ENCODE results near the gene LEP.
"Not testable (repeated sequence)": the region's sequence is repeated elsewhere in the genome, so short reads cannot be mapped to it uniquely, and the experiment has no call there.

LEP gene

GRCh38 chr7:128211626-128212025, 29.5 kb upstream of the LEP start:
- DNase-seq, result no peak

DNA sequence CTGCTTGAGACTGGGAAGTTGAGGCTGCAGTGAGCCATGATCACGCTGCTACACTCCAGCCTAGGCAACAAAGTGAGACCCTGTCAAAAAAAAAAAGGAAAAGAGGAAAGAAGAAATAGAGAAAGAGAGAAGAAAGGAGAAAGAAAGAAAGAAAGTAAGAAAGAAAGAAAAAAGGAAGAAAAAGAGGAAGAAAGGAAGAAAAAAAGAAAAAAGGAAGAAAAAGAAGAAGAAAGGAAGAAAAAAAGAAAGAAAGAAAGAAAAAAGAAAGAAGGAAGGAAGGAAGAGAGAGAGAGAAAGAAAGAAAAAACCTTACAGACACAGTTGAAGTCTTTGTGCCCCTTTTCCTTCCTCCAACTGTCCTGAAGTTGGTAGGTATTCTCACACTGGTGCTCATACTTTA, 26.6 kb upstream of the LEP start:
- DNase-seq, result no peak

DNA sequence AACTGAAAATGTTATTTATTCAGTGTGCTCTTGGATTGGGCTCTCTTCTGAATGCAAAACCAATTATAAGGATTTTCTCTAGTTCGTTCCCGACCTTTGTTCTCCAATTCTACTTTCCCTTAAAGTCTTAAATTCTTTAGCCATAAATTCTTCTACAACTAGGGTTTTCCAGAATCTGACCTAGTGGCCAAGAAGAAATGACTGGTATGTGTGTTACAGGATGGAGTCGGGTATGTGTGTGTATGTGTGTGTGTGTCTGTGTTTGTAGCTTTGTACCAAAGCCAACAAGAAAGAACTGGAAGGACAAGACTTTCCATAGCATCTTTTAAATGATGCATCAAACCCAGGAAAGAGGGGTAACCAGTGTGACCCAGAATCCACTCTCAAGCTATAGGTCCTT, 25.8 kb upstream of the LEP start:
- peak; percentile 20 for DNase-seq

DNA sequence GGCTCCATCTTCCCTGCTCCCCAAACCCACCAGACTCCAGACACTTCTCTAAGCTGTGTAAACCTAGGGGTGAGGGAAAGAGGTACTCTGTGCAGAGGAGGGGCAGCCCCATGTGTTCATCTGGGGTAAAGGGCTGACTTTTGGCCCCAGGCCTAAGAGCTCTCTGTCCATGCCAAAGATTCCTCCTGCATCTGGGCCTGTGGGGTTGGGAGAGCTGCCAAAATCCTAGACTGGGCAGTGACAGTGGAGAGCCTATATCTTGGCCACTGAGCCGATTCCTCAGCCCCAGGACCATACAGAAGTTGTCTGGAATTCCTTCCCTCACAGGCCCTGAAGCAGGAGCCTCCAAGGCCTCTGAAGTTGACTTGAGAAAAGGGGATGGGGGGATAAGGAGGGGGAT, 25.3 kb upstream of the LEP start:
- DNase-seq, result no peak

GRCh38 chr7:128217030-128217805, 23.9 kb upstream of the LEP start:
- DNase-seq, result no peak

- DNase-seq, result no peak
These were observed 23.0 kb upstream of the LEP start for GRCh38 chr7:128217967-128218652.

GRCh38 chr7:128219636-128220035, 21.4 kb upstream of the LEP start:
- no peak for DNase-seq

GRCh38 chr7:128221929-128222403, 19.1 kb upstream of the LEP start:
- no peak for DNase-seq

DNA sequence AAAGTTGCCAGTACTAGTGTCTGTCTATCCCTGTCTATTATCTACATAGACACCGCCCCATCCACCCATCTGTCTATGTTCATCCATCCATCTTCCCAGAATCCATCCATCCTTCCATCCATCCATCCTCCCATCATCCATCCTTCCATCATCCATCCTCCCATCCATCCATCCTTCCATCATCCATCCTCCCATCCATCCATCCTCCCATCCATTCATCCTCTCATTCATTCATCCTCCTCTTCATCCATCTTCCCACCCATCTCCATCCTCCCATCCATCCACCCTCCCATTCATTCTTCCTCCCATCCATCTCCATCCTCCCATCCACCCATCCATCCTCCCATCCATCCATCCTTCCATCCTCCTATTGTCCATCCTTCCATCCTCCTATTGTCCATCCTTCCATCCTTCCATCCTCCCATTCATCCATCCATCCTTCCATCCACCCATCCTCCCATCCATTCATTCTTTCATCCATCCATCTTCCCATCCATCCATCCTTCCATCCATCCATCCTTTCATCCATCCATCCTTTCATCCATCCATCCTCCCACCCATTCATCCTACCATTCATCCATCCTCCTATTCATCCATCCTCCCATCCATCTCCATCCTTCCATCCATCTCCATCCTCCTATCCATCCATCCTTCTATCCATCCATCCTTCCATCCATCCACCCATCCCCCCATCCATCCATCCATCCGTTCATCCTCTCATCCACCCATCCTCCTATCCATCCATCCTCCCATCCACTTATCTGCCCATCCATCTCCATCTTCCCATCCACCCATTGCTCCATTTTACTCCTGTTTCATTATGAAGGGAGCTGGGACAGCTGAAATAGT, 14.7 kb upstream of the LEP start:
- no peak for DNase-seq

- DNase-seq, result no peak
These were observed 13.8 kb upstream of the LEP start for GRCh38 chr7:128227271-128227670.

GRCh38 chr7:128231021-128231420, 10.1 kb upstream of the LEP start:
- DNase-seq, result no peak

GRCh38 chr7:128231677-128232076, 9.4 kb upstream of the LEP start:
- DNase-seq, result no peak

DNA sequence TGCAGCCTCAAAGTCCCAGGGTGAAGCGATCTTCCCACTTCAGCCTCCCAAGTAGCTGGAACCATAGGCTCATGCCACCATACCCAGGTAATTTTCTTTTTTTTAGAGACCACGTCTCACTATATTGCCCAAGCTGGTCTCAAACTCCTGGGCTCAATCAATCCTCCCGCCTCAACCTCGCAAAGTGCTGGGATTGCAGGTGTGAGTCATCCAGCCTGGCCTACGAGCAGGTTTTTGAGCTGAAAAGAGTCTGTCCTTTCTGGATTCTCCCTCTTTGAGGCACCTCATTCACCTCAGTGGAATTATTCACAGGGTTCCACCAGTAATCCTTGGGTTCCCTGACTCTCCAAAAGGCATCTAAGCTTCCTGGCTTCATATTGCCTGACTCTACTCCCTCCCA, 7.6 kb upstream of the LEP start:
- DNase-seq, result no peak

- DNase-seq, result no peak
These were observed 6.5 kb upstream of the LEP start for GRCh38 chr7:128234476-128235026.

DNA sequence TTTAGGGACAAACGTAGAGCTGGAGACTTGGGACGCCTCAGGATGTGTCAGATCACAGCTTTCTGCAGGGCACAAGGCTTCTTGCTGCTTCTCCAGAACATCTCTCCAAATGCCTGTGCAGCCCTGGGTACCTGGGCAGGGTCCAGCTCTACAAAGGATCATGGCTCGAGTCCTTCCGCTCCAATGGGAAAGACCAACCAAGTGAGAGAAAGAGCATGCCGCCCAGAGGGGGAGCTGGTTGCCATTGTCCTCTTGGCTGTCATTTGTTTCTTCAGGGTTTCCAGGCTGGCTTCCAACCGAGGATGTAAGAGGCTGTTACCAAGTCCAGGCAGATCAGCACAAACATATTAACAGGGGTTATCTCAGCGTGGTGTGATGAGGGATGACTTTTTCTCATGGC, 5.6 kb upstream of the LEP start:
- no peak for DNase-seq

GRCh38 chr7:128236924-128237586, 4.0 kb upstream of the LEP start:
- no peak for DNase-seq

GRCh38 chr7:128239146-128239545, 1.9 kb upstream of the LEP start:
- not testable (repeated sequence) for DNase-seq

GRCh38 chr7:128242661-128243060, 1.6 kb downstream of the LEP start:
- DNase-seq, result no peak

- DNase-seq, result no peak
These were observed 2.2 kb downstream of the LEP start for GRCh38 chr7:128243273-128243672.

GRCh38 chr7:128244861-128245260, 3.8 kb downstream of the LEP start:
- DNase-seq, result no peak

DNA sequence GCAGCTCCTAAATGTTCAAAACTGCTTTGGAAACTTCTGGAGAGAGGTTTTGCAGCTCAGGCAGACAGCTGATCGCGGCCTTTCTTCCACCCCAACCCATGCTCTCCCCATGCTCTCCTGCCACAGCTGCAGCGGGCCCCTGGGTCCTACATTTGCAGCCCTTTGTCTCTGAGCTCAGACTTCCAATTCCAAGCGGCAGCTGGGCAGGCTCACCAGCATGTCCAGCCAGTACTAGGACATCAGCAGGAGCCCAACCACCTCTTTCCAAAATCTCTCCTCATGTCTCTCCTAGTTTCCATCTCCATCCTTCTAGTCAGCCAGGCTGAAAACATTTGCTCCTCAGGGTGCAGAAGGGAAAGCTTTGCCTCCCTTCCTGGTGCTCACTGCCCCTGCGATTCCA, 6.0 kb downstream of the LEP start:
- no peak for DNase-seq

DNA sequence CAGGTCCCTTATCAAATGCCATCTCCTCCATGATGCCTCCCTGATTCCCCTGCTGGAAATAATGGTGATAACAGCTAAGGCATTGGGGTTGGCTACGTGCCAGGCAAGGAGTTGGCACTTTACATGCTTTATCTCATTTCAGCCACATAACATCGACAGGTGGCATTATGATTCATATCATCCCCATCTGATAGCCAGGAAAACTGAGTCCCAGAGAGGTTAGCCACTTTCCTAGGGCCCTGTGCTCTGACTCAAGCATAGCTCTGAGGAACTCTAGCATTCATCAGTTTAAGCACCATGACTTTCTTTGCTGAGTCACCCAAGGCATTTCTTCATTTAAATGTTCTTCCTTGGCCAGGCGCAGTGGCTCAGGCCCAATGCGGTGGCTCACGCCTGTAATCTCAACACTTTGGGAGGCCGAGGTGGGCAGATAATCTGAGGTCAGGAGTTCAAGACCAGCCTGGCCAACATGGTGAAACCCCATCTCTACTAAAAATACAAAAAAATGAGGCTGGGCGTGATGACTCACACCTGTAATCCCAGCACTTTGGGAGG, 6.6 kb downstream of the LEP start:
- DNase-seq, result no peak

Data from amniotic stem cell (primary cell).